Colon (tissue), 2 donors: ENCODE data around the gene PINLYP.
"Not testable (repeated sequence)": the region's sequence is repeated elsewhere in the genome, so short reads cannot be mapped to it uniquely, and the experiment has no call there.

Source experiments
- FAIRE-seq: peaks from 2 replicates; lab custom pipeline; 2012; peaks lifted over from hg19 to GRCh38; lab: Jason Lieb, UNC
- donor health status: control.
- donor health status: control.

The PINLYP gene

GRCh38 chr19:43575156-43575950 lies at the start of gene PINLYP, which contains the start of gene XRCC1:
Gene PINLYP, plus strand, starts transcription at chr19:43575801. Its CDS starts 1,391 bp downstream, at chr19:43577192.
Gene XRCC1, minus strand, starts transcription at chr19:43575527. Its CDS starts 69 bp downstream, at chr19:43575458.
- FAIRE-seq, result peak; percentile 88

GRCh38 chr19:43525836-43526771 lies 49.5 kb upstream of the PINLYP start:
- no peak for FAIRE-seq

- FAIRE-seq, result no peak
These were observed 48.4 kb upstream of the PINLYP start, which contains the start of gene ETHE1 for GRCh38 chr19:43526884-43527859. Gene ETHE1, minus strand, starts transcription at chr19:43527201. Its CDS starts 24 bp downstream, at chr19:43527177.

GRCh38 chr19:43527860-43528622 lies 47.6 kb upstream of the PINLYP start:
- FAIRE-seq, result no peak

- no peak for FAIRE-seq
These were observed 43.0 kb upstream of the PINLYP start for GRCh38 chr19:43532571-43532961.

DNA sequence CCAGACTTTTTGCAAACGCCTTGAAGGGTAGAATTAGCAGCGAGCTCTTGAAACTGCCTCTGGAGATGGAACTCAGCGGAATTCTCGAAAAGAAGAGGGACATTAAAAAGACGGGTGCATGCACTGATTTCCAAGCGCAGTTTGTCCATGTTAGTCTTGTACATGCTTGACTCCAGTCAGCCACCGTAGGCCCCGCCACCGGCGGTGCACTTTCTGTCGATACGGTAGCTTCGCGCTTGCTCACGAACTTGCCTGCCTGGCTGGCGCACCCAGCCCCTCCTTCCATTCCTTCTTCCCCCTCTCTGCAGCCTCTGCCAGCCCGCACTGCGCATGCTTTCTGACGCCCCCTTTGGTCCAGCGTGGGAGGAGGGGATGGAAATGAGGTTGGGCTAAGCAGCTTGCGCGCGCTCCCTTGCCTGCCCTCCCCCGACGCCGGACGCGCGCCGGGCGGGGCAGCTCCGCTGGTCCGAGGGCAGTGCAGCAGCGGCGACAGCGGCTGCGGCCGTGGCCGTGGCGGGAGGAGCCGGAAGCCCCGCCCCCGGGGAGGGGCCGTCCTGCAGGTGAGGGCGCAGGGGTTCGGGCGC lies 42.5 kb upstream of the PINLYP start, which contains the start of gene ZNF575:
Gene ZNF575, plus strand, starts transcription at position 227 of the 584 bp plus-strand sequence. CDS start 1,235 bp downstream, outside the sequence.
- no peak for FAIRE-seq

DNA sequence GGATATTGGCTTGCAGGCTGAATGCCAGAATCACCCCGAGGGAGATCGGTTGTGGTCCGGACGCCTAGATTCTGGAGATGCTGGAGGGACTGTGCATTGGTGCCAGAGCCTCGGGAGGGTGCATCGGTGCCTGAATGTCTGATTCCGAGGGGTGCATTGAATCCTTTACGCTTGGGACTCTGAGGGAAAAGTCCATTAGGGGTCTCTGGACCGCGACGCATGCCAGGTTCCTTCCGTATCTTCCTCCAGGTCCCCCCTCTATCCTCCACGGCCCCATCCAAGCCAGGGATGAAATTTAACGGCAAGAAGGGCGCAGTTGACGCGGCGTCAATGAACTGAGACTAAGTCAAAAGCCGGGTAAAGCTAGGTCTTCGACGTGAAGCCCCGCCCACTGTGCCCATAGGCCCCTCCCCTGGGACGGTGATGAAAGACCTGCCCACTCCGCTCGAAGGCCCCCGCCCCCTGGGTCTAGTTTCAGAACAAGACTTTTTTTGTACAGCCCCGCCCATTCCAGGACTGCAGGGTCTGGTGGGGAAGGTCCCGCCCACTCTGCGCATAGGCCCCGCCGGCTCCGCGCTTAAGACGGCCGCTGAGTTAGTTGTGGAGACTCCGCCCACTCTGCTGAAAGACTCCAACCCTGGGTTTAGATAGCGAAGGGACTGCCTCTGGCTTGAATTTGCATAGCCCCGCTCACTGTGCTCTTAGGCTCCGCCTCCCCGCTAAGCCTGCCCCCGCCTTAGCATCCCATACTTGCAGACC lies 41.9 kb upstream of the PINLYP start:
- peak; percentile 53 for FAIRE-seq

GRCh38 chr19:43534305-43534815 lies 41.2 kb upstream of the PINLYP start:
- FAIRE-seq, result no peak

GRCh38 chr19:43534816-43535761 lies 40.5 kb upstream of the PINLYP start:
- no peak for FAIRE-seq

DNA sequence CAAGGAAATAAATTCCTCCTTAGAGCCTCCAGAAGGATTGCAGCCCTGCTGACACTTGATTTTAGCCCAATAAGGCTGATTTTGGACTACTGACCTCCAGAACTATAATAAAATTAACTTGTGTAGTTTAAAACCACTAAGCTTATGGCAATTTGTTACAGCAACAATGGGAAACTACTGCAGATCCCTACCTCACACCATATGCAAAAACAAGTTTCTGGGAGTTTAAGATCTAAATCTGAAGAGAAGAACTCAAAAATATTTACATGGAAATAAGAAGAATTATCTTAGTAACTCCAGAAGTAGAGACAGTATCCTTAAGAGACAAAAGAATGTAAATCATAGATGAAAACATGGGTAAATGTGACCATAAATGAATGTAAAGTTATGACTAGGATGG lies 36.7 kb upstream of the PINLYP start:
- FAIRE-seq, result no peak

GRCh38 chr19:43540381-43540780 lies 35.2 kb upstream of the PINLYP start:
- FAIRE-seq, result no peak

DNA sequence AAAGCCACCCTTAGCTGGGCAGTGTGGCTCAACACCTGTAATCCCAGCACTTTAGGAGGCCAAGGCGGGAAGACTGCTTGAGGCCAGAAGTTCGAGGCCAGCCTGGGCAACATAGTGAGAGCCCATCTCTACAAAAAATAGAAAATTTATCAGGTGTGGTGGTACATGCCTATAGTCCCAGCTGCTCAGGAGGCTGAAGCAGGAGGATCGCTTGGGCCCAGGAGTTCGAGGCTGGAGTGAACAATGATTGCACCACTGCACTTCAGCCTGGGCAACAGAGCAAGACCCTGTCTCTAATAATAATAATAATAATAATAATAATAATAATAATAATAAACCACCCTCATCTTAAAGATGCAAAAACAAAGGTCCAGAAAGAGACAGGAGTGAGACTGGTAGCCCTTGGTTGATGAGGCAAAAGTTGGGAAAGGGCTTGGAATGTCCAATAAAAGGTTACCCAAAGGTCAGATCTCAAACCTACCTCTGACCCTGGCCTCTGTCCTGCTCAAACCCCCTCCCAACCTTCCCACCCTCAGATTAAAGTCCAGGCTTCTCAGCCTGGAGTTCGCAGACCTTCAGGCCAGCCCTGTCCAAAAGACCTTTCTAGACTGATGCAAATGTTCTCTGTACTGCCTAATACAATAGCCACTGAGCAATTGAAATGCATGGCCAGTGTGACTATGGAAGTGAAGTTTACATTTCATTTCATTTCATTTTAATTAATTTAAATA lies 33.5 kb upstream of the PINLYP start:
- no peak for FAIRE-seq

GRCh38 chr19:43544077-43544476 lies 31.5 kb upstream of the PINLYP start:
- FAIRE-seq, result no peak

- FAIRE-seq, result no peak
These were observed 30.3 kb upstream of the PINLYP start for GRCh38 chr19:43545276-43545675.

DNA sequence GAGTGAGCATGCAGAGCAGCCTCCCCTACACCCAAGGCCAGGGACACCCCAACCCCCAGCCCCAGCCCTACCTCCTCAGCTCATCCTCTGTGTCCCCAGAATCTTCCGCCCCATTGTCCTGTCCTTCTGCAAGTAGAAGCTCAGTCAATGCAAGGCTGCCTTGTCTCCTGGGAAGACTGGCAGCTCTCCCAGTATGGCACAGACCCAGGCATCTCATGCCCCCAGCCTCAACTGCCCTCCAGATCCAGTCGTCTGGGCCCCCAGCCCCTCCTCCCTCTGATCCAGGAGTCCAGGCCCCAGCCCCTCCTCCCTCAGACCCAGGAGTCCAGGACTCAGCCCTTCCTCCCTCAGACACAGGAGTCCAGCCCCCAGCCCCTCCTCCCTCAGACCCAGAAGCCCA lies 29.6 kb upstream of the PINLYP start:
- no peak for FAIRE-seq

DNA sequence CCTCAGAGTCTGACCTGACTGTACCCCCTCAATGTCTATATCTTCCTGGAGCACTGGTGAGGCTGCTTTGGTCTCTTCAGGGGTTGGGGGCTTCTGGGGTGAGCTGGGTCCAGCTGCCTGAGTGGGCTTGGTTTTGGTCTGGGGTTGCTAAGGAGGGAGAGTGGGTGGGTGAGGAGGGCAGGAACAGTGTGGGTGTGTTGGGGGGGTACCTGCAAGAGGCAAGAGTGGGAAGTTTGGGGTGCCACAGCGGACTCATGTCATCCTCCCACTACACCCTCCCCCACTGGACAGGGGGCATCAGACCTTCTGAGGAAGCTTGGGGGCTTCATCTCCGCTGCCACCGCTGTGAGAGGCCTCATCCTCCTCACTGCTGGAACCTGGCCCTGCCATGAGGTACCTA lies 29.0 kb upstream of the PINLYP start:
- FAIRE-seq, result no peak

DNA sequence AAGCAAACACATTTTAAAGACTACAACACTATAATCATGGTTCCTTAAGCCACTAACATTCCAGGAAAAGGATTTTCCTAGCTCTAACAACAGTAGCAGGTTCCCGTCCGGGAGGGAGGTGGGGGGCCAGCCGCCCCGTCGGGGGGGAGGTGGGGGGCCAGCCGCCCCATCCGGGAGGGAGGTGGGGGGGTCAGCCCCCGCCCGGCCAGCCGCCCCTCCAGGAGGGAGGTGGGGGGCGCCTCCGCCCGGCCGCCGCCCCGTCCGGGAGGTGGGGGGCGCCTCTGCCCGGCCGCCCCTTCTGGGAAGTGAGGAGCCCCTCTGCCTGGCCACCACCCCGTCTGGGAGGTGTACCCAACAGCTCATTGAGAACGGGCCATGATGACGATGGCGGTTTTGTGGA lies 27.7 kb upstream of the PINLYP start:
- not testable (repeated sequence) for FAIRE-seq
